UCSD-AML1 (cell line): ENCODE data around the gene GPC5.
"Not testable (repeated sequence)": the region's sequence is repeated elsewhere in the genome, so short reads cannot be mapped to it uniquely, and the experiment has no call there.

ENCODE experiments used
- DNase-seq: peaks from one replicate; lab custom pipeline; 2025; ENCODE audit not compliant: unreplicated experiment; lab: John Stamatoyannopoulos, UW

GPC5 gene

DNA sequence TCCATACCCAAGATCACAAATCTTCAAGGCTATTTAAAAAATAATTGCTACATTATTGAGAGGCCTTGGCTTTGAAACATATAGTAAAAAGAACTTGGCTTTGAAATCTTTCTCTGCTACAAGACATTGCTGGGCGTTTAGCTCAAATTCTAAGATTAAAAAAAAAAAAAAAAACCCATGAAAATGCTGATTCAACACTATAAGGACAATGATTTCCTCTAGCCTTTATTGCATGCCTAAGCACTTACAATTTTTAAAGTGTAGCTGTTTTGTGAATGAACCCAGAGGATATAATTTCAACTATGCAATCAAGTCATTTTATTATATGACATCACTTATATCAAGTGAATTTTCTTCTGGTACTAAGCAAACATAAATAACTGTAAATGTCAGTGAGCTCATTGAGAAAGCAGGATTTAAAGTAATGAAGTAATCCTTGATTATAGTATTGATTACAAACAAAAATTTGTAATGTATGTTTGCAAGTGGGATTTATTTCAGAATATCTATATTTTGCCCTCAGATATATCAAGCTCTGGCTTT, 1488.2 kb downstream of the GPC5 start:
- no peak for DNase-seq

- no peak for DNase-seq
Observed at GRCh38 chr13:92894447-92894846, 1496.0 kb downstream of the GPC5 start.

- DNase-seq: no peak
Observed at GRCh38 chr13:92896842-92897241, 1498.4 kb downstream of the GPC5 start.

- not testable (repeated sequence) for DNase-seq
Observed at GRCh38 chr13:92898946-92899345, 1500.5 kb downstream of the GPC5 start.

- DNase-seq: no peak
Observed at GRCh38 chr13:92900446-92900845, 1502.0 kb downstream of the GPC5 start.

DNA sequence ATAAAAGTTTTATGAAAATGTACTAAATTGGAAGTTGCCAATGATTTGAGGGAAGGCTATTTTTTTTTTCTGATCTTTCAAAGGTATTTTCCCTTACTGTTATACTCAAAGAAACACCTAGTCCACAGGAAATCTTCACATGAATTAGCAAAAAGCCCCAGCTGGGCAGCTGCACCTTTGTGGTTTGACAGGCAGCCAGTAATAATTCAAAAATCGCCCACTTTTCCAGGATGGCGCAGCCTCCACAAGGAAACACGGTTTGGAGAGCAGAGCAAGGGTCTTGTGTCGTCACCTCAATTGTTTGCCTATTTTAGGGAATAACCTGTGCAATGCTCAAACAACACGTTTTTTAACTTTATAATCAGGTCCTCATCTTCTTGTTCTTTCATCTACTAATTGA, 1503.3 kb downstream of the GPC5 start:
- no peak for DNase-seq

DNA sequence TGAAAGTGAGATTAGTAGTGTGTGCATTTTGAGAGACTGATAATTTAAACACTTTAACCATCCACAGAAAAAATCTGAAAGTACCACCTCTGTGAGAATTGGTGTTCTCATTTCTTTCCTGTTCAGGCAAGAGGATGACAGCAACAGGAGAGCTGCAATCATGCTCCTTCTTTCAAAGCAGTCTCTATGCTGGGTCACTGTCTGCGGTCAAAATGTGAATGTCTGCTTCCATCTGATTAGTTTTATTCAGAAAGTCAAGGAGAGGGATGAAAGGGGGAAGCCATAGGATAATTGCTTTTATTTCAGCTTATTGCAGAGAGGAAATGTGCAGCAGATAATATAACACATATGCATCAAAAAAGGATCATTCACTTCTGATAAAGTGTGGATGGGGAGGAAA, 1514.2 kb downstream of the GPC5 start:
- DNase-seq: no peak

DNA sequence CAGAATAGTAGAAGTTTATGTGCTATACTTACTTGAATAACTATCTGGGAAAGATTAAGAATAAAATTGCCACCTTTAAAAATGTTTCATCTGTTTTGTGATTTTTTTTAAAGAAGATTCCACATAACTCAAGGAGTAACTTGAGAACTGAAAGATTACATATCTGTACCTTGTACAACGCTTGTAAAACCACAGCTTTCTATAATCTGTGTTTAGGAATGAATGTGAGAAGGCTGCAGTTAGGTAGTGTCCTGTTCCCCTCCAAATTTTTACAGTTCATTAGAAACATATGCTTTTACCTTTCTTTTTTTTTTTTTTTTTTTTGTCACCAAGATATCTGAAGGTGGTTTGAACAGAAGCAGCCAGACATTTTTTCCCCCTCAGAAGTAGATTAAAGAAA, 1515.4 kb downstream of the GPC5 start:
- DNase-seq: no peak
